HG02973 (cell line): Measurements from ENCODE around the gene SCUBE1.

Source experiments
- ATAC-seq: cut with Tn5 transposase; IDR thresholded peaks from one replicate; pipeline ENCODE4 v1.9.1; 2021; ENCODE audit warnings: moderate library complexity; ENCODE audit not compliant: unreplicated experiment

The SCUBE1 gene

DNA sequence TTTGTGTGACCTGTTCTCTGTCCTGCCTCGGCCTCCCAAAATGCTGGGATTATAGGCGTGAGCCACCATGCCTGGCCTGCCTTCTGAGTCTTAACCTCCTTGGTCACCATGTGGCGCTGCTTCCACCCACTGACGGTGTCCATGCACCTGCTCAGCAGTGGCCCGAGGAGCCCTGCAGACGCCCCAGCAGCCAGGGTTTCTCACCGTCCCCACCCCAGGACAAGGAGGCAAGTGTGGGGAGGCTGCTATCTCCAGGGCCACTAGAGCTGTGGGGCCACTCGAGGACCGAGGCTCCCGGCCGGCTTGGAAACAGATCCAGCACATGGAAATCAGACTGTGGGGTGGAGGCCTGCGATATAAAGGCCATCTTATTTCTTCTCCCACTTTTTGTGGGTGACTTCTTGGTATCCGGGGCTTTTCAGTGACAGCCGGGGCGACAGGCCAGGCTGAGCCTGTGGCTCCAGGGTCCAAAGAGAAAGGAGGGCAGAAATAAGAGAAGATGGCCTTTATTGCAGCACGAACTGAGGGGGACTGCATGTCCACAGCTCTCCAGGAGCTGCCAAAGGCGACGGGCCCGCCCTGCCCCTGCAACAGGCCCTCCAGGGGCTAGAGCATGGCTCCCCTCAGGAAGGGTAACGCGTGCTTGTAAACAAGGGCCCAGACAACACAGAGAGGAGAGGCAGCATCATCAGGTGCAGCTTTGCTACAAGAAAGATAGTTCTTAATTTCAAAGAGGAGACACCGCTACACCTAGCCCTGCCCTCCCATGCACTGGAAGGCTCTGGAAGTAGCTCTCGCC is 176.8 kb downstream of the SCUBE1 start:
- no peak for ATAC-seq

DNA sequence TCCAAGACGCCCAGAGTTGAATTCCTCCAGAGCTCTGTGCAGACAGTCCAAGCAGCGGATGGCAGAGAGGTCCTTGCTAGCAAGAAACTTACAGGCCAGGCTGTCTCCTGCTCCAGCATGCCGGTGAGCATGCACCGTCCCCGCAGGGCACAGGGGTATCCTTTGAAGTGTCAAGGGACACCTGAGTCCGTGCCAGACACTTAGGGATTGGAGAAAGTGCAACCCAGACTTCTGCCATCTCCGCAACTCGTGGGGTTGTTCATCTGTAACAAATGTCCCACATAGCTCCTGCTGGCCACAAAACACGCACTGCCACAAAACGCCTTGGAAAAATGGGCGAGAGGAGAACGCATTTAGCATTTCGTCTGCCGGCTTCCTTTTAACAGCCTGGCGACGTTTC is 178.5 kb downstream of the SCUBE1 start:
- no peak for ATAC-seq

DNA sequence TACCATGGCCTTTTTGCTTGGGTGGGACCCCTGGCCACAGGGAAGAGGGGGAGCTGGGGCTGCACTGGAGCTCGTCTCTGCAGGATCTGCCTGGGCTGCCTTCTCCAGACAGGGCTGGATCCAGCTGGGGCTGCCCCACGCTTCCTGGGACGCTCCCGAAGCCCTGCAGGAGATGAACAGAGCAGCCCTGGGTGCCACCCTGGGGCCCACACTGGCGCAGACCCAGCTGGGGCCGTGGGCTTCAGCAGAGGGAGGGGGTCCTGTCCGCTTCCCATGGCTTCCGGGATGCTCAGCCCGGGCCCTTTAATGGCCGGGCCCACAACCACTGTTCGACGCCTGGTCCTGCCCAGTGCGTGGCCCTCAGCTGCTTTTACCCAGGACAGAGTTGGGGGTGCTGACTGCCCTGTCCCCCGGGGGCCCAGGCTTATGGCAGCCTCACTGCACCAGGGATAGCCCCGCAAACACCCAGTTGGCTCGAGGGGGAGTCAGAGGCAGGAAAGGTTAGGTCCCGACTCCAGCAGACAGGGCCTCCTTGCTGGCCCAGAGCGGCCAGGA is 179.9 kb downstream of the SCUBE1 start:
- no peak for ATAC-seq

DNA sequence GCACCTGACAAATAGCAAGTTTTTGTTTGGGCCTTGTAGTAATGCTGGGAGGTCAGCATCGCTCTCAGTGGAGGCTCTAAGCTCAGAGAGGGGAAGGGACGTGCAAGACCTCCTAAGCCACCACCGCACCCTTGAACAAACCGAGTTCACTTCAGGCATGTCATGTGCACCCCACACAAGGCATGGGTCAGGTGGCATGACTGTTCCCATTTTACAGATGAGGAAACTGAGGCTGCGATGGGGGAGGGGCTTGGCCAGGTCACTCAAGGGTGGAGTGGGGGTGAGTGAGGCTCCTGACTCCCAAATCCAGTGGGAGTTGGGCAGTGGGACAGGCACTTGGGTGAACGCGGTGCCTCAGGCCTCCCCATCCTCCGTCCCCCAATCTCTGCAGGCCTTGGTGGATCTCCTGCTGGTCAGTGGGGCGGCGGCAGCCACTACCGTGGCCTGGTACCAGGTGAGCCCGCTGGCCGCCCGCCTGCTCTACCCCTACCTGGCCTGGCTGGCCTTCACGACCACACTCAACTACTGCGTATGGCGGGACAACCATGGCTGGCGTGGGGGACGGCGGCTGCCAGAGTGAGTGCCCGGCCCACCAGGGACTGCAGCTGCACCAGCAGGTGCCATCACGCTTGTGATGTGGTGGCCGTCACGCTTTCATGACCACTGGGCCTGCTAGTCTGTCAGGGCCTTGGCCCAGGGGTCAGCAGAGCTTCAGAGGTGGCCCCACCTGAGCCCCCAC is 180.6 kb downstream of the SCUBE1 start:
- ATAC-seq, result no peak

DNA sequence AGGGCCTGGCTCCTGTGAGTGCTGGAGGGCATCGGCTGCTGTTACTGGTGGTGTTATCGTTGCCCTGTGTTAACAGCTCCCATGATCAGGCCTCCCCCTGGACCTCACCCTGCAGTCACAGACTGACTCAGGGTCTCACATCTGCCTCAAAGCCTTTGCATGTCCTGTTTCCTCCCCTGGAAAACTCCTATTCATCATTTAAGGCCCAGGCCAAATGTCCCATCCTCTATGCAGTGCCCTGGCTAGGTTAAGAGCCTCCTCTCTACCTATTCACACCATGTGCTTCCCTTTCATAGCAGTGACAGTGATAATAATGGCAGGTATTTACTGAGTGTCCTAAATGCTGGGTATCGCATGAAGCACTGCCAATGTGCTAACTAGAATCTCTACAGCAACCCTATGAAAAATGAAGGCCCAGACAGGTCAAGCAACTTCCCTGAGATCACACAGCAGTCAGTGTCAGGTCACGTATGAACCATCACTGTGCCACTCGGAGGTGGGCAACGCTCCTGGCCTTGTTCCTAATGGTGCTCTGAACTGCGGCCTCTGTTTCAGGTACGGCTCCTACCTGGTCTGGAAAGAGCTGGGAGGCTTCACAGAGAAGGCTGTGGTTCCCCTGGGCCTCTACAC is 182.6 kb downstream of the SCUBE1 start:
- no peak for ATAC-seq

DNA sequence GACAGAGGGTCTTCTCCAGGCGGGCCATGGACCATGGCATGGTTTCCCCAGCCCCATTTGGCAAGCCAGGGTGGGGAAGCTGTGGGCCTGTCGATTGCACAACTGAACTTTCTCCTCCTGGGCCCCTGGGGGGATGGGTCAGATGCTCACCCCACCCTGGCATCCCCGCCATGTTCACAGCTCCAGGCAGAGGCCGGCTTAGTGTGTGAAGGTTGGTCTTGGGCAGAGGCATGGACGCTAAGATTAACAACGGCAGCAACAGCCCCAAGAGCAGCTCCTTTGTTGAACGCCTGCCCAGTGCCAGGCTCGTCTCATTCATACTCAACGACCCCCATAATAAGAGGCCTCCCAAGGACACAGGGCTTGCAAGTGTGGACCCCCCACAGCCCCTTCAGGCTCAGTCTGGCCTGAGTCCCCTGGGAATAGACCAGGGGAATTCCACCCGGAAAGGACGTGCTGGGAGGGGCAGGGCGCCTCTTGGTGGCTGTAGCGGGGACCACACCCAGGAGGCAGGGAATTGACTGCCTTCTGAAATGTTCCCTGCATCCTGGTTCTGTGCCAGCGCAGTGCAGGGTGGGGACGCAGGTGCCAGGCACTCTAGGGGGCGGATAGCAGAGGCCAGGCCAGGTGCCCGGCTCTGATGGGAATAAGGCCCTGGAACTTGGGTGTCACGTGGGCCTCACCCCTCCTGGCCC is 183.5 kb downstream of the SCUBE1 start:
- no peak for ATAC-seq

DNA sequence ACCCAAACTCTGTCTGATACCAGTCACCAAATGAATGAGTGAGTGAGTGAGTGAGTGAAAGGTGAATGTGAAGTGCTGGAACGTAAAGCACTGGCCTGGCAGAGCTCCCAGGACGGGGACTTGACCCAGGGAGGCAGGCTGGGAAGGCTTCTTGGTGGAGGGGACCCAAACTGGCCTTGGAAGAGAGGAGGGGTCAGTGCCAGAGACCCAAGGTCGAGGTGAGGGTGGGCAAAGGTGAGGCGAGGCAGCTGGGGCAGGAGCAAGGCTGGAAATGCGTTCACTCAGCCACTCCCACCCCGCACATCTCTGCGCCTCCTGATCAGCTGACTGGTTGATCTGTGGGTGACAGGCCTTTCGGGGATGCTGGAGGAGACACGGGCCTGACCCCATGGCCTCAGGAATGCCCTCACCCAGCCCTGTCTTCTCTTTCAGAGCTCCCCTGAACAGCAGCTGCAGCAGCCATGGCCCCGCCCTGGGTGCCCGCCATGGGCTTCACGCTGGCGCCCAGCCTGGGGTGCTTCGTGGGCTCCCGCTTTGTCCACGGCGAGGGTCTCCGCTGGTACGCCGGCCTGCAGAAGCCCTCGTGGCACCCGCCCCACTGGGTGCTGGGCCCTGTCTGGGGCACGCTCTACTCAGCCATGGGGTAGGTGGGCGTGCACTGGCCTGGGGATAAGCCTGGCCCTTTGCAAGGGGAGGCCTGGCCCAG is 184.2 kb downstream of the SCUBE1 start:
- no peak for ATAC-seq

DNA sequence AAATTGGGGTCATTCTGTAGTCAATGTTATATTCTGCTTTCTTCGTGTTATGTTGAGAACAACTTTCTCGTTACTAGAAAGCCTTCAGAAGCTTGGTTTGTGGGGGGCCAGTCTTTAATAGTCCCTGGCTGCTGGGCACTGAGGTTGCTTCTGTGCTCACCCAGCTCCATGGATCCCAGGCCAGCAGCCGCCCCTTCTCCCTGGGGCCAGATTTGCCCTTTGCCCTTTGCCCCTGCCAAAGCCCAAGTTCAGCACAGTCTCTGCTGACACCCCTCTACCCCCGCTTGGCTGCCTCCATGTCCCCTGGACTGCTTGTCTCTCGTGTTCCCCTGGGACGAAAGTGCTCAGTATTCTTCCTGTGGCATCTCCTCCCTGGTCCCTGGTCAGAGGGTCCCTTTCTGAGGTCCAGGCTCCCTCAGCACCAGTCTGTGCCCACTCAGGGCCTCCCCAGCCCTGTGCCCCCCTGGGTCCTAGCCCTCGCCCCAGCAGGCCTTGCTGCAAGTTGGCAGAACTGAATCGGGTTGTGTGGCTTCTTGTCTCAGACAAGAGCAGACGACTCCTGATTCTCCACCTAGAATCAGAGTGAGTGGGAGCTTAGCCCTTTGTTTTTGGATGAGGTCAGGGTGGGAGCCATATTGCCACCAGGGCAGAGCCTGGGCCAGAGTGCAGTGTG is 185.2 kb downstream of the SCUBE1 start:
- no peak for ATAC-seq

DNA sequence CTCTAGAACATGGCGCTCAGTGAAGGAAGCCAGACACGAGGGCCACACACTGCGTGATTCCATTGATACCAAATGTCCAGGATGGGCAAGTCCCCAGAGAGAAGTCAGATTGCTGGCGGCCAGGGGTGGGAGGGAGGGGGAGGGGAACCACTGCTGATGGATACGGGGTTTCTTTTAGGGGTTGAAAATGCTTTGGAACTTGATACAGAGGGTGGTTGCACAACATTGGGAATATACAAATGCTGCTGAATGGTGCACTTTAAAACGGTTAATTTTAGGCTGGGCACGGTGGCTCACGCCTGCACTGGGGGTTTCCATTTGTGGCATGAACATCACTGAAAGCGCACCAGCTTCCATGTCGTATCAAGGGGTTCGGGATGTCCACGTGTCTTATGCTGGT is 186.8 kb downstream of the SCUBE1 start:
- no peak for ATAC-seq

DNA sequence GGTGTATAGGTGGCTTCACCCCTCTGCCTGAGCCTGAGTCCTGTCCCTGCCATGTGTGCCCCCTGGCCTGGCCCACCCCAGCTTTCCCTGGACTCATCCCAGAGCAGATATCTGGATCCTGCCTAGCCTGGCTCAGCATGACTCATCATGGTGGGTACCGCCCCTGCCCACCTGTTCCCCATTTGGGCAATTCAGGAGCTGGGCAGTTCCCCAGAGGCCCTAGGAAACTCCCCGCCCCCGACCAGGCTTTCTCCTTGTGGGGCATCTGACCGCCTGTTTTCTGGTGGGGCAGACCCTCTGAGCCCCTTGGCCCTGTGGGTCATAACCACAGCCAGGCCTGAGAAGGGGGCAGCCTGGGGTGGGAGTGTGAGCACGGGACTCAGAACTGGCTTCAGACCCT is 187.4 kb downstream of the SCUBE1 start:
- no peak for ATAC-seq

DNA sequence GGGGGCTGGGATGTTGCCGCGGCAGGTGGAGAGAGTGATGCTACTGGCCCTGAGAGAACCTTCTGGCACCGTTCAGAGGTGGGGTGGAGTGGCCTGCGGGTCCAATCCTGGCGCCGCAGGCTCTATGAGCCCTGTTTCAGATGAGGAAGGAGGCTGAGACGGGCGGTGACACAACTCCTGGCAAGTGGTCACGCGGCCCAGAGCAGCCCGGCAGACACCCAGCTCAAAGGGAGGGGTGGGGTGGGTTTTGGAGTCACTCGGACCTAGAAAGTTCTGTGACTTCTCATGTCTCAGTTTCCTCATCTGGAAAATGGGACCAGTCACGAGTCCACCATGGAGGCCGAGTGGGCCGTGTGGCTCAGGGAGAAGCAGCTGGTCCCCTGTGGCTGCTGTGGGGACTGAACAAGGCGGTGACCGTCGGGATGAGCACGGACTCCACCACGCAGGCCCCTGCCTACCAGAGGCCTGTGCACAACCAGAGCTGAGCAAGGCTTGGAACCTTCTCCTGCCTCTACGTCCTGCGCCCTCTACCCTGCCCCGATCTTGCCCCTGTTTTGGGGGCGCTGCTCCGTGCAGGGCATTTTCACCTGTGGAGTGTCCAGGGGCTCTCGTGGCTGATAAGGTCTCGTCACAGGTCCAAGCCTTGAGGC is 188.2 kb downstream of the SCUBE1 start:
- no peak for ATAC-seq

DNA sequence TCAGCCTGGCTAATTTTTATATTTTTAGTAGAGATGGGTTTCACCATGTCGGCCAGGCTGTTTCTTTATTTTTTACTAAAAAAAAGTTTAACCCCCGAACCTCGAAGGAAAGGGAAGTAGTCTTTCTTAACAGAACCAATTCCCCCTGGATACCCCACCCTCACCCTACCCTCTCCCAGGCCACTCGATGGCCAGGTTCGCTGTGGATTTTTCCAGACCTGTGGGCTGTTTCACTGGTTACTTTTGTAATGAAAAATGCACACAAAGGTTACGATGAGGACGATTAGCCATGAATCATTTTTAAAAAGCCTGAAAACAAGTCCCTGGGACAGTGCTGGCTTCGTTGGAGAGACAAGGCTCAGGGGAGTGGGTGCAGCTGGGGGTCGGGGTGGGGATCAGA is 189.3 kb downstream of the SCUBE1 start:
- ATAC-seq, result no peak

DNA sequence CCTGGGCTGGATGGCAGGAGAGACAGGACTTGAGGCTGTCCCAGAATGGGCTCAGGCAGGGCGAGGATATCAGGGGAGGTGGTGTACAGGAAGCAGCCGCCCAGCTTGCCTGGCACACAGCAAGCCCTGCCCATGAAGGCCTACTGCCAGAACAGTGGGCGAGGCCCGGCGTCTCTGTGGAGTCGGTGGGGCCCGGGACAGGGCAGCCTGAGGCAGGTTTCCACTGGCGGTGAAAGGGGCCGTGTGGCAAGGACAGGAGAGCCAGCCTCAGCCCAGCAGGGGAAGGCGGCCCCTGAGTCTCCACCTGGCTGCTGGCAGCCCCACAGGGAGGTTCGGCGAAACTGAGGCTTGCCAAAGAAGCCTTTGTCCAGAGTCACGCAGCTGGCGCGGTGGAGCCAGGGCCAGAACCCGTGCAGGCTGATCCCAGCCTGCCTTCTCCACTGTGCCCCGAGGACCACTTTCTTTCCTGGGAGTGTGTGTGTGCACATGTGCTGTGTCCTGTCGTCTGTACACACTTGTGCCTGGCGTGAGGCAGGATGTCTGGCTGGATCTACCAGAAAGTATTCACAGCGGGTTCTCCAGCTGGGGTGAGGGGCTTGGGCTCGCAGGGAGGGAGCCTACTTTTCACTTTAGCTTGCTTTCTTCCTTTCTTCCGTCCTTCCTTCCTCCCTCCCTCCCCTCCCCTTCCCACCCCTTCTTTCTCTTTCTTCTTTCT is 190.7 kb downstream of the SCUBE1 start:
- ATAC-seq, result no peak

DNA sequence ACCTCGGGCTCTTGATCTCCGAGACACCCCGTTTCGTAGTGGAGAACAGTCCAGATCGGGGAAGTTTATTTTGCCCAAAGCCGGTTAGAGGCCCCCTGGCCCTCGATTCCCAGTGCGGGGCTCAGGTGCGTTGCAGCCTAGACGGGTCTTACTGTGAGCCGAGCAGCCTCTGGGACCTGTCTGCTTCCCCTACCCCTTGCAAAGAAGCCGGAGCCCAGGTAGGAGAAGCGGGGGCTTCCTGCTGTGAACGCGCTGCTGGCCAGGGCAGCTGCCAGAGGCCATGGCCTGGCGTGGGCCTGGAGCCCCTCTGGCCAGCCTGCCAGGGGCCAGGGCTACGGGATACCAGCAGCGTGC is 191.2 kb downstream of the SCUBE1 start:
- ATAC-seq, result no peak

DNA sequence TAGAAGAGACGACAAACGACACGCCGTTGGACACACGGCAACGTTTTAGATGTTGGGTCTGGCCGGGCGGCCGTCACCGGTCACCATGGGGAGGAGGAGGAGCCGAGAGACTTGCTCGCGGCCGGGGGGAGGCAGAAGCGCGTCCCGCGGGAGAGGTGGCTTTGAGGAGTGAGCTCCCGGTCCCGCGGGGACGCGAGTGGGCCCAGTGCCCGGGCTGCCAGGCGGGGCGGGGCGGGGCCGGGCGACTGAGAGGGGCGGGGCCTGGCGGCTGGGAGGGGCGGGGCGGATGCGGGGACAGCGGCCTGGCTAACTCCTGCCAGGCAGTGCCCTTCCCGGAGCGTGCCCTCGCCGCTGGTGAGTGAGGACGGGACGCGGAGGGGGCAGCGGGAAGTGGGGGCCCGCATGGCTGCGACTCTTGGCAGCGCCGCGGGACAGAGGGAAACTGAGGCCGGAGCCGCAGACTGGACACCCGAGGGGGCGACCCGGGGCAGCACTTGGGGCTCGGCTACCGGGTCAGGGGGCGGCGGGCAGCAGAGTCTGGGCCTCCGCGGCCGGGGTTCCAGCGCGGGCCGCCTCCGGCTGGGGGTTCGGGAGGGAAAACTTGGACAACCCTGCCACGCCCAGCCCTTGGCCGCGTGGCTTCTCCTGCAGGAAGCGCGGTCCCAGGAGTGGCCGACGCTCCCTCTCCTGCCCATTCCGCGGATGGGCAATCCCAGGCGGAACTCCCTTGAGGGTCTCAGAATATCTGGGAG is 191.7 kb downstream of the SCUBE1 start, which contains the start of gene TSPO:
TSPO (plus strand) TSS at position 309 of the 752 bp plus-strand sequence. CDS start 7,680 bp downstream, outside the sequence.
- no peak for ATAC-seq

DNA sequence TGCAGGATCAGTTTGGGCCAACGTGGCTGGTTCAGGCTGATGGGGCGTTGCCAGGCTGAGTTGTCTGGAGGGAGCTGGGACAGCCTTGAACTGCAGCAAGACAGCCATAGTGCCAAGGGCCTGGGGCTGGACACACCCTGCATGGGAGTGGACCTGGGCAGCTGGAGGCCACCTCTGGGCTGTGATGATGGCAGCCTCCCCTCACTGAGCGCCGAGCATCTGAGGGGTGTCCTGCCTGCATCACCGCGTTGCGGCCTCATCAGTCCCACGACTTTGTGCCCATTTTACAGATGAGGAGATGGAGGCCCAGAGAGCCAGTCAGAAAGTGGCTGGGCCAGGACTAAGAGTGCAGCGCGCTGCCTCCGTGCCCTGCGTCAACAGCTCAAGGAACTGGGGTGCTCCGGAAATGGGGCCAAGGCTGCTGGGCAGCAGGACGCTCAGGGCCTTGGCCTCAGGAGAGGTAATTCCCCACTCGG is 192.4 kb downstream of the SCUBE1 start:
- ATAC-seq, result no peak

DNA sequence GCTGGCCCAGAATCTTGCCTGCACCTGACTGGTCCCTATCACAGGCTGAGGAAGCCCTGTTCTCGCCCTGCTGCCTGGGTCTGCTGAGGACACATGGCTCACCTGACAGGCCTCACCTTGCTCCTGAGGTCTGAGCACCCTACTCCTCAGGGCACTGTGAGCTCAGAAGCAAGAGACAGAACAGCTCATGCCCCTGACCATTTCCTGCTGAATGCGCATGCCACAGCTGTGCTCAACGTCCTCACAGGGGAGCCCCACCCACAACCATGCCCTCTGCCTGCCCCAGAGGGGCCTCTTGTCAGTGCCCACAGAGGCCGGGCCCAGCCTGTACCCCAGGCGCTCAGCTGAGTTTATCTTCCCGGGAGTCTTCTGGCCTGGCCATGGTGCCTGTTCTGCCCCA is 194.6 kb downstream of the SCUBE1 start:
- ATAC-seq, result no peak

DNA sequence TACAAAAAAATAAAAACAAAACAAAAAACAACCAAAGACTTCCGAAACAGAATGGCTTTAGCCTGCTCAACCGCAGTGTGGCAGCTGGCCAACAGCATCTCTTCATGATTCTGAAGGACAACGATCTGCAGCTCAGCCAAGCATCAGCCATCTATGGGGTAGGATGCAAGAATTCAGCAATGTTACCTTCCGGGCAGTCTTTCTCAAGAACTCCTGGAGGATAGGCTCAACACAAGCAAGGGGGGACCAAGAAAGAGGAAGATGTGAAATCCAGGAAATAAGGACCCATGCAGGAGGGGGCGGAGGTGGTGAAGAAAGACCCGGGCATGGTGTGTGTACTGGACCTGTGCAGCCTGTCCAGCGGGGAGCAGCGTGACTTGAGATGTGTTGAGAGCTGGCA is 195.4 kb downstream of the SCUBE1 start:
- no peak for ATAC-seq
